BJ (cell line): Measurements from ENCODE around the gene TP73. TPM values are rescaled to one million over a fixed set of nuclear protein-coding genes. Genes with fewer than 3 reads are reported as not detected.

Experiments
- CTCF ChIA-PET: fragments of 350-600 bp; formaldehyde crosslinking; extraction: SDS; loops from one replicate; lab custom pipeline; 2021; ENCODE audit warnings: antibody characterized with exemption, inconsistent platforms; lab: Yijun Ruan, JAX
- POLR2A ChIA-PET: fragments of 300-600 bp; sonication (Branson Sonifier 250); formaldehyde crosslinking; extraction: SDS; loops from one replicate; lab custom pipeline; 2021; ENCODE audit warnings: antibody characterized with exemption; lab: Charles Lee
- DNase-seq: peaks from one replicate; pipeline ENCODE4 v3.0.0-alpha.2; 2011; ENCODE audit warnings: low read depth
- H3K27me3 ChIP-seq: 2 replicates; pipeline ENCODE4 v1.6.0; 2011; ENCODE audit warnings: low read length; ENCODE audit not compliant: control insufficient read depth, insufficient read depth
- H3K36me3 ChIP-seq: 2 replicates; pipeline ENCODE4 v1.5.1; 2011; ENCODE audit warnings: low read length; ENCODE audit not compliant: control insufficient read depth, insufficient read depth
- H3K4me3 ChIP-seq: 2 replicates; pipeline ENCODE4 v1.5.1; 2011; ENCODE audit warnings: low read depth, mild to moderate bottlenecking, control low read depth, low read length
- CTCF ChIP-seq: IDR thresholded peaks from 2 replicates; pipeline ENCODE4 v1.5.1; 2011; ENCODE audit warnings: low read depth, mild to moderate bottlenecking, control low read depth, inconsistent platforms, low read length, moderate library complexity; ENCODE audit not compliant: insufficient read depth
- polyA plus RNA-seq: library from polyadenylated mRNA; depleted of rRNA; stranded (reverse); fragments of >200 nt; gene quantifications from 2 replicates; pipeline ENCODE4 v1.2.3, GENCODE V29; 2011

The TP73 gene
- polyA plus RNA-seq, 1 experiment: not detected

DNA sequence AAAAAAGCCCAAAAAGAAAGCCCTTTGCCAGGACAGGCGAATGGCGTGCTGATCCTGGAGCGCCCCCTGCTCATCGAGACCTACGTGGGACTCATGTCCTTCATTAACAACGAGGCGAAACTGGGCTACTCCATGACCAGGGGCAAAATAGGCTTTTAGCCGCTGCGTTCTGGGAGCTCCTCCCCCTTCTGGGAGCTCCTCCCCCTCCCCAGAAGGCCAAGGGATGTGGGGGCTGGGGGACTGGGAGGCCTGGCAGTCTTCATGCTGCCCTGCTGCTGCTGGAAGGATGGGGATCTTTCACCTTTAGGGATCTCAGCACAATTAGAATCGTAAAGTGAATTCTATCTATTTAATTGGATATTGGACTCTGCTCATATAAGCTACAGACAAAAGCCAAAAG lies 23.9 kb upstream of the TP73 start:
- POLR2A ChIA-PET: no interaction called here
- peaks cover 23% of the 10 kb centered on the region for H3K36me3 ChIP-seq
- no peak for DNase-seq
- H3K27me3 ChIP-seq: no peaks in the 10 kb centered on the region
- CTCF ChIA-PET: interaction anchor here (1.0 to 3.3 kb wide), 3 partner anchors 8 to 175 kb away, joined by 3 to 12 read pairs (median 10); no protein-coding TSS in a partner anchor
- no peak overlapping the region for H3K4me3 ChIP-seq
- no peak for TF ChIP-seq CTCF

- TF ChIP-seq CTCF: no peak
- DNase-seq: no peak
- Histone ChIP-seq H3K27me3 (no peaks in the 10 kb centered on the region), H3K36me3 (peaks cover 28% of the 10 kb centered on the region), H3K4me3 (no peak overlapping the region)
- POLR2A ChIA-PET: no interaction called here
- CTCF ChIA-PET: interaction anchor here (1.0 to 3.3 kb wide), 2 partner anchors 9 to 148 kb away, joined by 3 to 12 read pairs; no protein-coding TSS in a partner anchor
These were observed 22.7 kb upstream of the TP73 start for GRCh38 chr1:3629561-3630160.

DNA sequence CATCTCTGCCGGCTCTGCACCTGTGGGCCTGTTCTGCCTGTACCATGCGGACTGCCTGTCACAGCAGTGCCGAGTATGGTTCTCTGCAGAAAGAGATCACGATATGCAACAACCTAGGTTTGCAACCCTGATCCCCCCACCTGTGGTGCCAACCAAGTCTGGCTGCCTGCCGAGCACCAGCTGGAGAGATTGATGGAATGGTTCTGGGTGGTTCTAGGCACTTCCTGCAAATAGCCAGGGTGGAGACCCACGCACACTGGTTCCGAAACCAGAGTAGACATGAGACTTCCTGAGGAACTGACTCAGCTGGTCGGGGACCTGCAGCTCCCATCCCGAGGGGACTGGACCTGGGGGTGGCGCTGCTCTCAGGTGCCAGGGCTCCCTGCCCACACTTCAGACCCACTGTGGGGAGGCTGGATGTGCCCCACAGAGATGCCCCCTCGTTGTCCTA lies 22.1 kb upstream of the TP73 start:
- peaks cover 31% of the 10 kb centered on the region for H3K36me3 ChIP-seq

DNA sequence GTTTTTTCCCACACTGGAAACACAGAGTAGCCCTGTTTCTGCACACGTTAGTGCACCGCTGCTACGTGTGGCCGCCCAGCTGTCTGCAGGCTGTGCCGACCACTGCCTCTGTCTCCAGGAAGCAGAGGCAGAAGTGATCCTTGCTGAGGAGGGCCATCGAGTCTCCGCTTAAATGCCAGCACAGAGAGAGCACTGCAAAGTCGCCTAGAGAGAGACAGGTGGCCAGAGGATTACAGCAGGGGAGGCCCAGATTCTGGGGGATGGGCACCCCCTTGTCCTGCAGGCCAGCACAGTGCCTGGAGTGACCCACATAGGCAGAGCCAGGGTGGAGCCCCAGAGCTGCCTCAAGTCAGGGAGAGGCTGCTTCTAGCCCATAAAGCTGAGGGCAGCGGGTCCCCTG lies 21.4 kb upstream of the TP73 start:
- TF ChIP-seq CTCF: no peak
- ChIA-PET CTCF (interaction anchor here (1.0 to 5.4 kb wide), 3 partner anchors 10 to 178 kb away, joined by 3 to 16 read pairs (median 12); no protein-coding TSS in a partner anchor), POLR2A (no interaction called here)
- Histone ChIP-seq H3K36me3 (peaks cover 32% of the 10 kb centered on the region), H3K4me3 (no peak overlapping the region), H3K27me3 (no peaks in the 10 kb centered on the region)
- no peak for DNase-seq

More for the DNA sequence above, 22.1 kb upstream of the TP73 start:
- no peak for DNase-seq
- Histone ChIP-seq H3K27me3 (no peaks in the 10 kb centered on the region), H3K4me3 (no peak overlapping the region)
- TF ChIP-seq CTCF: no peak
- POLR2A ChIA-PET: no interaction called here
- CTCF ChIA-PET: interaction anchor here (3.3 kb wide), 1 partner anchor 9 kb away, joined by 12 read pairs; no protein-coding TSS in a partner anchor

- no peak for TF ChIP-seq CTCF
- Histone ChIP-seq H3K27me3 (no peaks in the 10 kb centered on the region), H3K4me3 (no peak overlapping the region), H3K36me3 (peaks cover 38% of the 10 kb centered on the region)
- CTCF ChIA-PET: interaction anchor here (1.0 to 5.4 kb wide), 3 partner anchors 11 to 179 kb away, joined by 3 to 16 read pairs (median 12); no protein-coding TSS in a partner anchor
- no peak for DNase-seq
- POLR2A ChIA-PET: interaction anchor here (1.0 kb wide), 1 partner anchor 90 kb away, joined by 3 read pairs; no protein-coding TSS in a partner anchor
These were observed 20.7 kb upstream of the TP73 start for GRCh38 chr1:3631320-3632260.
